Measurements from ENCODE around the gene RFX7.

Gene RFX7

GRCh38 chr15:56040081-56041035, 203.3 kb downstream of the RFX7 start:
- H3K27ac Mint-ChIP-seq: peak overlapping the region; percentile 61
- H3K9me3 Mint-ChIP-seq: peaks cover 32 to 33% of the 10 kb centered on the region in 2 donors
- H3K4me1 Mint-ChIP-seq: peaks cover 67% of the 10 kb centered on the region
- H3K27me3 Mint-ChIP-seq: no peaks in the 10 kb centered on the region
- H3K4me3 Mint-ChIP-seq: no peak overlapping the region
- no peak for ATAC-seq
- no peak for DNase-seq

- no peak for ATAC-seq
Observed at GRCh38 chr15:56038707-56039106, 205.0 kb downstream of the RFX7 start.

GRCh38 chr15:56038015-56038414, 205.7 kb downstream of the RFX7 start:
- Mint-ChIP-seq H3K4me3 (no peak overlapping the region), H3K27me3 (no peaks in the 10 kb centered on the region), H3K27ac (peak overlapping the region in 1 of 2 donors; percentile 42), H3K4me1 (peaks cover 63% of the 10 kb centered on the region), H3K9me3 (peaks cover 16 to 18% of the 10 kb centered on the region in 2 donors)
- DNase-seq (peak in 1 of 2 donors; percentile 16), ATAC-seq (peak; percentile 58)

More at GRCh38 chr15:56038707-56039106, 205.0 kb downstream of the RFX7 start:
- peak overlapping the region in 1 of 2 donors; percentile 10 for H3K27ac Mint-ChIP-seq
- no peak for DNase-seq
- peaks cover 23 to 25% of the 10 kb centered on the region in 2 donors for H3K9me3 Mint-ChIP-seq
- no peaks in the 10 kb centered on the region for H3K27me3 Mint-ChIP-seq
- H3K4me1 Mint-ChIP-seq: peaks cover 70% of the 10 kb centered on the region
- no peak overlapping the region for H3K4me3 Mint-ChIP-seq

Measured in stimulated activated naive CD8-positive, alpha-beta T cell treated with anti-CD3 and anti-CD28 coated beads, Interleukin-15, amount 100 ng/mL, for 72 hours (primary cell).